K562 (cell line): ENCODE results near the gene LRFN4. TPM values are rescaled to one million over a fixed set of nuclear protein-coding genes. Genes with fewer than 3 reads are reported as not detected.

Experiments used
- ATF1 ChIP-seq, 2 experiments: fragments of 450-650 bp in 1 of 2; IDR thresholded peaks; 2 replicates each; pipeline ENCODE4 v1.6.1; 2016; ENCODE audit warnings: missing compliant biosample characterization in 1 of 2, missing genetic modification characterization in 1 of 2
- CUX1 ChIP-seq: fragments of 200-800 bp; sonication (Bioruptor generic); IDR thresholded peaks from 2 replicates; pipeline ENCODE4 v1.6.1; 2016; ENCODE audit warnings: missing genetic modification characterization, missing compliant biosample characterization
- FOXM1 ChIP-seq, 2 experiments: fragments of 450-650 bp in 1 of 2; sonication (generic) in 1 of 2; formaldehyde crosslinking in 1 of 2; IDR thresholded peaks; 2 replicates each; pipeline versions ENCODE4 v1.6.1 to v1.9.0; 2017 to 2022; ENCODE audit warnings: low read depth in 2 of 2, mild to moderate bottlenecking in 2 of 2, missing genetic modification reagents in 1 of 2, moderate library complexity in 1 of 2
- KDM1A ChIP-seq, 2 experiments: fragments of 450-650 bp; IDR thresholded peaks; 2 replicates each; pipeline ENCODE4 v1.6.1; 2016; ENCODE audit warnings: mild to moderate bottlenecking in 2 of 2
- POLR2G ChIP-seq: fragments of 200-400 bp; formaldehyde crosslinking; IDR thresholded peaks from 2 replicates; pipeline ENCODE4 v1.6.1; 2017; ENCODE audit warnings: low read depth, mild to moderate bottlenecking, antibody characterized with exemption, low read length, moderate library complexity
- SMAD4 ChIP-seq: fragments of 250-450 bp; sonication (Bioruptor Pico); conservative IDR thresholded peaks from 2 replicates; pipeline ENCODE4 v1.8.0; 2021; ENCODE audit warnings: inconsistent platforms, mild to moderate bottlenecking, moderate library complexity
- SUPT5H ChIP-seq: fragments of 450-650 bp; IDR thresholded peaks from 2 replicates; pipeline ENCODE4 v1.6.1; 2016
- USF1 ChIP-seq: sonication (generic); formaldehyde crosslinking; IDR thresholded peaks from 2 replicates; pipeline ENCODE4 v1.9.0; 2022; ENCODE audit warnings: mild to moderate bottlenecking, missing genetic modification reagents
- ZBTB33 ChIP-seq: sonication (generic); formaldehyde crosslinking; IDR thresholded peaks from 2 replicates; pipeline ENCODE4 v1.8.1; 2023; ENCODE audit warnings: mild to moderate bottlenecking, missing genetic modification reagents
- ZNF740 ChIP-seq, 3 experiments: fragments of 200-800 bp in 1 of 3; sonication (Bioruptor generic) in 1 of 3; sonication (generic) in 1 of 3; formaldehyde crosslinking in 1 of 3; IDR thresholded peaks; 2 replicates each; pipeline versions ENCODE4 v1.6.1 to v1.8.0; 2016 to 2022; ENCODE audit warnings: mild to moderate bottlenecking in 2 of 3, missing compliant biosample characterization in 2 of 3, missing genetic modification characterization in 2 of 3, missing genetic modification reagents in 1 of 3
- ZNF780A ChIP-seq: fragments of 250-450 bp; sonication (Bioruptor Pico); IDR thresholded peaks from 2 replicates; pipeline ENCODE4 v1.5.0; 2021; ENCODE audit warnings: mild to moderate bottlenecking
- polyA plus RNA-seq, 8 experiments: library from polyadenylated mRNA; depleted of rRNA in 4 of 8; stranded (reverse) in 5 of 8; unstranded in 3 of 8; fragments of >200 nt; fragmentation: Nextera tagmentation in 2 of 8; fragmentation: Illumina TruSeq in 1 of 8; extraction: Ambion mirVana in 2 of 8; extraction: Trizol in 1 of 8; gene quantifications; 2 replicates each; pipeline versions ENCODE4 v1.2.1 to v1.2.3, GENCODE V29; 2011 to 2014; ENCODE audit warnings: inconsistent platforms in 1 of 8, missing spikeins in 1 of 8
- total RNA-seq, 7 experiments: library from RNA; depleted of rRNA in 6 of 7; stranded (reverse); fragments of >200 nt in 6 of 7; fragmentation: Illumina TruSeq in 2 of 7; extraction: Trizol in 2 of 7; gene quantifications; 2 replicates each; pipeline versions ENCODE4 v1.2.1 to v1.2.3, GENCODE V29; 2011 to 2021; ENCODE audit warnings: low replicate concordance in 1 of 7

Gene LRFN4
- total and polyA plus RNA-seq, 9 of the 15 experiments (the other 6 are each of a cell fraction or from before 2014, with no cell fraction given): 0.10 to 60.1 (median 6.7) TPM

- TF ChIP-seq ZBTB33 (0 out of 2 replicates have a peak, but pooled peaks have one; percentile 11), ZNF740 (CRISPR knock-in tag; IDR thresholded peaks at IDR 0.05) (0 out of 2 replicates have a peak, but pooled peaks have one; percentile 21), ZNF740 (tag; IDR thresholded peaks at IDR 0.05) (no peak), CUX1 (CRISPR knock-in tag) (no peak), ATF1 (CRISPR knock-in tag; IDR thresholded peaks at IDR 0.05) (no peak), ATF1 (tag; IDR thresholded peaks at IDR 0.05) (no peak), KDM1A (IDR thresholded peaks at IDR 0.05) (no peak), USF1 (CRISPR knock-in tag) (peak; percentile 45; the same call in 1 of the 2 replicates), POLR2G (peak; percentile 52; the same call in 1 of the 2 replicates), FOXM1 (IDR thresholded peaks at IDR 0.05; ENCODE audit: low read depth) (no peak), FOXM1 (CRISPR knock-in tag; IDR thresholded peaks at IDR 0.05; ENCODE audit: low read depth) (no peak), SMAD4 (CRISPR knock-in tag) (no peak), ZNF780A (CRISPR knock-in tag) (no peak), SUPT5H (0 out of 2 replicates have a peak, but pooled peaks have one; percentile 19)
Observed at GRCh38 chr11:66859686-66860448, 3.0 kb downstream of the LRFN4 start (continued).
